Measurements from ENCODE around the gene SP110.

The SP110 gene

GRCh38 chr2:230219419-230220331, at the start of gene SP110:
Gene SP110 (minus strand): TSS chr2:230219984. CDS start chr2:230216927, 3,057 bp downstream.
- TF ChIP-seq NFIC (IDR thresholded peaks at IDR 0.05) = no peak
- TF ChIP-seq EGR1 (IDR thresholded peaks at IDR 0.05) = no peak
- TF ChIP-seq TAF1 (IDR thresholded peaks at IDR 0.05; ENCODE audit: low read depth) = no peak
- no peak for TF ChIP-seq TCF12 (IDR thresholded peaks at IDR 0.05; ENCODE audit: low read depth)
- TF ChIP-seq MAX (IDR thresholded peaks at IDR 0.05) = no peak
- TF ChIP-seq EP300 (IDR thresholded peaks at IDR 0.05; ENCODE audit: borderline replicate concordance) = no peak
- TF ChIP-seq RAD21 (IDR thresholded peaks at IDR 0.05; ENCODE audit: low read depth) = no peak
- no peak for TF ChIP-seq CEBPB (IDR thresholded peaks at IDR 0.05)
- TF ChIP-seq USF1 (IDR thresholded peaks at IDR 0.05) = no peak
- TF ChIP-seq REST (IDR thresholded peaks at IDR 0.05; ENCODE audit: low read depth) = no peak
- TF ChIP-seq TEAD4 (IDR thresholded peaks at IDR 0.05) = no peak
- no peak for TF ChIP-seq YY1 (IDR thresholded peaks at IDR 0.05; ENCODE audit: low read depth)
- TF ChIP-seq CREB1 (IDR thresholded peaks at IDR 0.05; ENCODE audit: low read depth) = no peak

- TF ChIP-seq YY1 (IDR thresholded peaks at IDR 0.05; ENCODE audit: low read depth) = no peak
- no peak for TF ChIP-seq RAD21 (IDR thresholded peaks at IDR 0.05; ENCODE audit: low read depth)
- TF ChIP-seq ZBTB7A (IDR thresholded peaks at IDR 0.05; ENCODE audit: low read depth) = no peak
- TF ChIP-seq MAX (IDR thresholded peaks at IDR 0.05) = no peak
- no peak for TF ChIP-seq TAF1 (IDR thresholded peaks at IDR 0.05; ENCODE audit: low read depth)
- no peak for TF ChIP-seq USF1 (IDR thresholded peaks at IDR 0.05)
- TF ChIP-seq TCF12 (IDR thresholded peaks at IDR 0.05; ENCODE audit: low read depth) = no peak
- TF ChIP-seq FOXM1 (IDR thresholded peaks at IDR 0.05; ENCODE audit: borderline replicate concordance, low read depth) = no peak
- no peak for TF ChIP-seq NFIC (IDR thresholded peaks at IDR 0.05)
- TF ChIP-seq CEBPB (IDR thresholded peaks at IDR 0.05) = no peak
- no peak for TF ChIP-seq REST (IDR thresholded peaks at IDR 0.05; ENCODE audit: low read depth)
- TF ChIP-seq EP300 (IDR thresholded peaks at IDR 0.05; ENCODE audit: borderline replicate concordance) = no peak
- TF ChIP-seq TEAD4 (IDR thresholded peaks at IDR 0.05) = no peak
- TF ChIP-seq EGR1 (IDR thresholded peaks at IDR 0.05) = no peak
- no peak for TF ChIP-seq CREB1 (IDR thresholded peaks at IDR 0.05; ENCODE audit: low read depth)
These were observed 48.9 kb upstream of the SP110 start for GRCh38 chr2:230268606-230269243.

- TF ChIP-seq CEBPB (IDR thresholded peaks at IDR 0.05) (no peak), FOXM1 (IDR thresholded peaks at IDR 0.05; ENCODE audit: borderline replicate concordance, low read depth) (no peak)
These were observed 47.8 kb upstream of the SP110 start for GRCh38 chr2:230267556-230267955.

GRCh38 chr2:230267059-230267458, 47.3 kb upstream of the SP110 start:
- no peak for TF ChIP-seq NFIC (IDR thresholded peaks at IDR 0.05)
- no peak for TF ChIP-seq CREB1 (IDR thresholded peaks at IDR 0.05; ENCODE audit: low read depth)
- no peak for TF ChIP-seq RAD21 (IDR thresholded peaks at IDR 0.05; ENCODE audit: low read depth)
- no peak for TF ChIP-seq CEBPB (IDR thresholded peaks at IDR 0.05)
- TF ChIP-seq EGR1 (IDR thresholded peaks at IDR 0.05) = no peak
- no peak for TF ChIP-seq ZBTB7A (IDR thresholded peaks at IDR 0.05; ENCODE audit: low read depth)
- TF ChIP-seq USF1 (IDR thresholded peaks at IDR 0.05) = no peak
- TF ChIP-seq EP300 (IDR thresholded peaks at IDR 0.05; ENCODE audit: borderline replicate concordance) = no peak
- TF ChIP-seq TAF1 (IDR thresholded peaks at IDR 0.05; ENCODE audit: low read depth) = no peak
- no peak for TF ChIP-seq TEAD4 (IDR thresholded peaks at IDR 0.05)
- no peak for TF ChIP-seq YY1 (IDR thresholded peaks at IDR 0.05; ENCODE audit: low read depth)
- TF ChIP-seq TCF12 (IDR thresholded peaks at IDR 0.05; ENCODE audit: low read depth) = no peak
- no peak for TF ChIP-seq FOXM1 (IDR thresholded peaks at IDR 0.05; ENCODE audit: borderline replicate concordance, low read depth)
- TF ChIP-seq MAX (IDR thresholded peaks at IDR 0.05) = no peak
- TF ChIP-seq REST (IDR thresholded peaks at IDR 0.05; ENCODE audit: low read depth) = no peak

Data from Ishikawa (cell line).